HepG2 (cell line): ENCODE data around the gene METTL4. TPM values are rescaled to one million over a fixed set of nuclear protein-coding genes. Genes with fewer than 3 reads are reported as not detected.

ENCODE experiments used
- ATAC-seq: fragments of 200-7000 bp; cut with Tn5 transposase; 3 replicates; pipeline ENCODE4 v1.9.1; 2020; ENCODE audit warnings: mild to moderate bottlenecking, moderate library complexity
- BruUV-seq: library from RNA; stranded (reverse); fragments of 400-500 nt; replicated peaks from 2 replicates; lab custom pipeline; 2021; lab: Mats Ljungman, UMichigan
- CTCF ChIA-PET: fragments of 300-600 bp; formaldehyde crosslinking; extraction: SDS; loops from one replicate; lab custom pipeline; 2021; ENCODE audit warnings: low total read pairs, inconsistent platforms, low intra/inter-chr PET ratio; lab: Yijun Ruan, JAX
- POLR2A ChIA-PET: fragments of 350-600 bp; sonication (Branson Sonifier 250); formaldehyde crosslinking; loops from one replicate; lab custom pipeline; 2020; ENCODE audit warnings: antibody characterized with exemption, inconsistent platforms; lab: Yijun Ruan, JAX
- DNase-seq: peaks from one replicate; pipeline ENCODE4 v3.0.0-alpha.2; 2015; ENCODE audit warnings: low spot score
- FAIRE-seq: peaks from 3 replicates; lab custom pipeline; 2011; peaks lifted over from hg19 to GRCh38; lab: Jason Lieb, UNC
- H2AFZ ChIP-seq: one replicate; pipeline ENCODE4 v1.6.1; 2011; ENCODE audit warnings: low read length, inconsistent platforms
- H3K27ac ChIP-seq: fragments of 300-600 bp; 3 replicates; pipeline ENCODE4 v1.8.0; 2011; ENCODE audit warnings: mixed run types, mild to moderate bottlenecking, mixed read lengths, low read length, inconsistent platforms; ENCODE audit not compliant: insufficient read depth; ENCODE audit errors: extremely low read length
- H3K27me3 ChIP-seq, 2 experiments: fragments of 200-600 bp in 1 of 2; 2 replicates in 1 of 2; 3 replicates in 1 of 2; pipeline versions ENCODE4 v1.6.0 to v1.8.0; 2011; ENCODE audit warnings: low read length in 2 of 2, mild to moderate bottlenecking in 2 of 2, moderate library complexity in 2 of 2, inconsistent platforms in 1 of 2; ENCODE audit not compliant: insufficient read depth in 2 of 2, control insufficient read depth in 1 of 2
- H3K36me3 ChIP-seq, 2 experiments: fragments of 200-600 bp in 1 of 2; replicated peaks in 1 of 2; 2 replicates in 1 of 2; 3 replicates in 1 of 2; pipeline versions ENCODE4 v1.5.1 to v1.8.0; 2011; ENCODE audit warnings: low read length in 2 of 2, inconsistent platforms in 1 of 2; ENCODE audit not compliant: insufficient read depth in 2 of 2, control insufficient read depth in 1 of 2
- H3K4me1 ChIP-seq: 2 replicates; pipeline ENCODE4 v1.5.1; 2012; ENCODE audit warnings: low read length, inconsistent platforms; ENCODE audit not compliant: insufficient read depth
- H3K4me2 ChIP-seq: 2 replicates; pipeline ENCODE4 v1.6.0; 2011; ENCODE audit warnings: low read depth, low read length, inconsistent platforms
- H3K4me3 ChIP-seq, 3 experiments: fragments of 200-600 bp in 1 of 3; sonication (generic), shearing (Covaris generic) in 1 of 3; replicated peaks in 1 of 3; 2 replicates each; pipeline ENCODE4 v1.5.1; 2011 to 2016; ENCODE audit warnings: low read length in 3 of 3, inconsistent platforms in 2 of 3, low read depth in 2 of 3, mild to moderate bottlenecking in 2 of 3, control low read depth in 1 of 3, mixed read lengths in 1 of 3; ENCODE audit not compliant: insufficient read depth in 1 of 3
- H3K79me2 ChIP-seq: one replicate; pipeline ENCODE4 v1.6.1; 2011; ENCODE audit warnings: low read length, inconsistent platforms; ENCODE audit not compliant: insufficient read depth
- H3K9ac ChIP-seq: 2 replicates; pipeline ENCODE4 v1.6.0; 2011; ENCODE audit warnings: mild to moderate bottlenecking, low read depth, low read length, inconsistent platforms; ENCODE audit not compliant: insufficient read depth
- H3K9me3 ChIP-seq: 2 replicates; pipeline ENCODE4 v1.5.1; 2012; ENCODE audit warnings: mild to moderate bottlenecking, low read length
- H4K20me1 ChIP-seq: 2 replicates; pipeline ENCODE4 v1.6.0; 2011; ENCODE audit warnings: inconsistent platforms, mild to moderate bottlenecking, low read length, moderate library complexity; ENCODE audit not compliant: insufficient read depth
- CEBPG ChIP-seq: IDR thresholded peaks from 2 replicates; pipeline ENCODE4 v1.6.1; 2016
- EP300 ChIP-seq, 3 experiments: sonication (generic) in 1 of 3; formaldehyde crosslinking in 1 of 3; IDR thresholded peaks; 2 replicates each; pipeline versions ENCODE4 v1.5.1 to v1.6.1; 2011 to 2020; ENCODE audit warnings: low read depth in 2 of 3, low read length in 2 of 3, borderline replicate concordance in 1 of 3, improper control_type of control experiment in 1 of 3, mild to moderate bottlenecking in 1 of 3, missing genetic modification reagents in 1 of 3, moderate library complexity in 1 of 3
- HIC2 ChIP-seq: sonication (generic); formaldehyde crosslinking; IDR thresholded peaks from 2 replicates; pipeline ENCODE4 v1.9.0; 2022; ENCODE audit warnings: low read depth, missing genetic modification reagents
- HMG20A ChIP-seq: IDR thresholded peaks from 2 replicates; pipeline ENCODE4 v1.6.1; 2016; ENCODE audit warnings: borderline replicate concordance
- MTERF4 ChIP-seq: sonication (generic); formaldehyde crosslinking; IDR thresholded peaks from 2 replicates; pipeline ENCODE4 v1.8.0; 2023; ENCODE audit warnings: mild to moderate bottlenecking, missing genetic modification reagents
- NFATC3 ChIP-seq: sonication (generic); formaldehyde crosslinking; IDR thresholded peaks from 2 replicates; pipeline ENCODE4 v1.5.1; 2020; ENCODE audit warnings: mild to moderate bottlenecking, missing genetic modification reagents
- NONO ChIP-seq, 2 experiments: fragments of 450-650 bp in 1 of 2; sonication (generic) in 1 of 2; formaldehyde crosslinking in 1 of 2; IDR thresholded peaks in 1 of 2; conservative IDR thresholded peaks in 1 of 2; 2 replicates each; pipeline versions ENCODE4 v1.6.1 to v1.8.0; 2017 to 2022; ENCODE audit warnings: mild to moderate bottlenecking in 1 of 2, missing genetic modification reagents in 1 of 2, moderate library complexity in 1 of 2
- RBFOX2 ChIP-seq: fragments of 200-400 bp; formaldehyde crosslinking; IDR thresholded peaks from 2 replicates; pipeline ENCODE4 v1.6.1; 2017; ENCODE audit warnings: low read depth, mild to moderate bottlenecking, low read length
- SOX13 ChIP-seq, 3 experiments: fragments of 450-650 bp in 1 of 3; sonication (generic) in 1 of 3; formaldehyde crosslinking in 1 of 3; IDR thresholded peaks in 2 of 3; conservative IDR thresholded peaks in 1 of 3; 2 replicates each; pipeline versions ENCODE4 v1.5.0 to v1.6.1; 2016 to 2020; ENCODE audit warnings: antibody characterized with exemption in 1 of 3, mild to moderate bottlenecking in 1 of 3, missing compliant biosample characterization in 1 of 3, missing genetic modification reagents in 1 of 3, moderate library complexity in 1 of 3
- SOX5 ChIP-seq: IDR thresholded peaks from 2 replicates; pipeline ENCODE4 v1.6.1; 2016; ENCODE audit warnings: borderline replicate concordance
- SRSF1 ChIP-seq: fragments of 200-400 bp; formaldehyde crosslinking; optimal IDR thresholded peaks from 2 replicates; pipeline ENCODE3; 2017; ENCODE audit warnings: mild to moderate bottlenecking, low read depth, low read length, moderate library complexity
- ZNF724P ChIP-seq: sonication (generic); formaldehyde crosslinking; IDR thresholded peaks from 2 replicates; pipeline ENCODE4 v1.8.0; 2022; ENCODE audit warnings: missing genetic modification reagents, borderline replicate concordance
- ZNF780A ChIP-seq: sonication (generic); formaldehyde crosslinking; IDR thresholded peaks from 2 replicates; pipeline ENCODE4 v1.8.0; 2022; ENCODE audit warnings: mild to moderate bottlenecking, missing genetic modification reagents, moderate library complexity
- ZNF788 ChIP-seq: sonication (generic); formaldehyde crosslinking; IDR thresholded peaks from 2 replicates; pipeline ENCODE4 v1.5.0; 2020; ENCODE audit warnings: mild to moderate bottlenecking, missing genetic modification reagents, borderline replicate concordance
- ZSCAN29 ChIP-seq: sonication (generic); formaldehyde crosslinking; conservative IDR thresholded peaks from 2 replicates; pipeline ENCODE4 v1.4.0; 2020; ENCODE audit warnings: mild to moderate bottlenecking, missing genetic modification reagents
- WGBS: methylation state at CpG from one replicate; pipeline ENCODE4 v1.1.6; 2017; ENCODE audit warnings: low lambda C conversion rate; 5-methylcytosine and 5-hydroxymethylcytosine counted together
- in situ Hi-C: cut with HindIII; loops from 2 replicates; pipeline ENCODE4 v1.10.0; 2017; ENCODE audit warnings: low pct_unique_long_range_greater_than_20kb; ENCODE audit not compliant: extremely low pct_ligation_motif_present
- intact Hi-C: fragments of 100-400 bp; cut with micrococcal nuclease; formaldehyde crosslinking; loops from one replicate; pipeline ENCODE4 v1.10.0; 2022; ENCODE audit not compliant: unreplicated experiment
- polyA plus RNA-seq, 8 experiments: library from polyadenylated mRNA; depleted of rRNA in 3 of 8; stranded (reverse) in 7 of 8; unstranded in 1 of 8; fragments of >200 nt; fragmentation: Illumina TruSeq in 4 of 8; extraction: Trizol in 4 of 8; gene quantifications; 2 replicates each; pipeline versions ENCODE4 v1.2.1 to v1.2.3, GENCODE V29; 2011 to 2016; ENCODE audit warnings: low read depth in 4 of 8, missing spikeins in 1 of 8, mixed read lengths in 1 of 8; ENCODE audit not compliant: insufficient read depth in 1 of 8
- total RNA-seq, 5 experiments: library from RNA; depleted of rRNA; stranded (reverse); fragments of >200 nt; fragmentation: Illumina TruSeq; extraction: Trizol; gene quantifications; 2 replicates each; pipeline ENCODE4 v1.2.3, GENCODE V29; 2016; ENCODE audit warnings: low read depth in 1 of 5
- TF ChIP-seq, protein P1 (sequence below): IDR thresholded peaks from 2 replicates; pipeline ENCODE4 v1.6.1; 2016; ENCODE audit warnings: control low read depth

Gene METTL4
- total and polyA plus RNA-seq, 2 of the 13 experiments (the other 11 are each of a cell fraction or from before 2014, with no cell fraction given), result 6.8 to 8.1 TPM

GRCh38 chr18:2589345-2590068 is 18.2 kb upstream of the METTL4 start:
- Histone ChIP-seq H3K4me2 (peak overlapping the region; percentile 45), H2AFZ (no peak overlapping the region), H3K4me3 (no peak overlapping the region; a peak in 1 of 6 replicates), H3K27me3 (no peaks in the 10 kb centered on the region), H3K9ac (peak overlapping the region; percentile 44; the same call in 1 of the 2 replicates), H4K20me1 (no peaks in the 10 kb centered on the region), H3K4me1 (peaks cover 21% of the 10 kb centered on the region), H3K36me3 (peaks cover 3 to 31% of the 10 kb centered on the region in 2 experiments), H3K9me3 (no peaks in the 10 kb centered on the region), H3K27ac (peak overlapping the region; percentile 67), H3K79me2 (no peaks in the 10 kb centered on the region)
- BruUV-seq, result no TSS peak
- ChIA-PET CTCF (no interaction called here), POLR2A (interaction anchor here (0.7 kb wide), 1 partner anchor 74 kb away, joined by 3 read pairs; no protein-coding TSS in a partner anchor)
- in situ Hi-C loops (no loop called here), intact Hi-C loops (loop anchor here (2.0 kb wide), 1 partner anchor 19 kb away; the partner anchor contains the start of genes METTL4 and NDC80)
- FAIRE-seq (no peak), ATAC-seq (peak; percentile 82), DNase-seq (peak; percentile 78)
- WGBS, result 90% methylated on average over 3 of the region's 3 CpGs
- TF ChIP-seq SOX5 (CRISPR knock-in tag) (peak; percentile 29; the same call in 1 of the 2 replicates), ZNF724P (CRISPR knock-in tag) (no peak), SRSF1 (no peak), SOX13 (IDR thresholded peaks at IDR 0.05) (no peak), SOX13 (CRISPR knock-in tag; conservative IDR thresholded peaks at IDR 0.05 in 1 of 2, IDR thresholded peaks at IDR 0.05 in 1 of 2) (peak in 1 of 2 experiments; percentile 21; a peak in 1 of 4 replicates), NONO (IDR thresholded peaks at IDR 0.05) (no peak), NONO (CRISPR knock-in tag; conservative IDR thresholded peaks at IDR 0.05) (no peak), HIC2 (CRISPR knock-in tag) (no peak), NFATC3 (CRISPR knock-in tag) (no peak), RBFOX2 (no peak), EP300 (IDR thresholded peaks at IDR 0.05; ENCODE audit: low read depth in 2 of 2, low read length in 2 of 2) (peak in 1 of 2 experiments; percentile 53; a peak in 2 of 4 replicates), EP300 (CRISPR knock-in tag; IDR thresholded peaks at IDR 0.05; ENCODE audit: borderline replicate concordance) (no peak), ZSCAN29 (CRISPR knock-in tag) (no peak), CEBPG (CRISPR knock-in tag) (peak; percentile 84), HMG20A (0 out of 2 replicates have a peak, but pooled peaks have one; percentile 21), ZNF788 (CRISPR knock-in tag) (no peak), ZNF780A (CRISPR knock-in tag) (no peak), MTERF4 (no peak)
- TF ChIP-seq, protein P1, sequence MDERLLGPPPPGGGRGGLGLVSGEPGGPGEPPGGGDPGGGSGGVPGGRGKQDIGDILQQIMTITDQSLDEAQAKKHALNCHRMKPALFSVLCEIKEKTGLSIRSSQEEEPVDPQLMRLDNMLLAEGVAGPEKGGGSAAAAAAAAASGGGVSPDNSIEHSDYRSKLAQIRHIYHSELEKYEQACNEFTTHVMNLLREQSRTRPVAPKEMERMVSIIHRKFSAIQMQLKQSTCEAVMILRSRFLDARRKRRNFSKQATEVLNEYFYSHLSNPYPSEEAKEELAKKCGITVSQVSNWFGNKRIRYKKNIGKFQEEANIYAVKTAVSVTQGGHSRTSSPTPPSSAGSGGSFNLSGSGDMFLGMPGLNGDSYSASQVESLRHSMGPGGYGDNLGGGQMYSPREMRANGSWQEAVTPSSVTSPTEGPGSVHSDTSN (CRISPR knock-in tag), result no peak
